ENCODE results near the gene PIEZO2.

Gene PIEZO2

GRCh38 chr18:11096839-11097750, 52.3 kb downstream of the PIEZO2 start:
- DNase-seq (ENCODE audit: low read depth in 1 of 2, low spot score in 1 of 2), result no peak
- no peak overlapping the region for H3K4me3 ChIP-seq (replicated peaks; ENCODE audit: insufficient read depth, low read length)
- TF ChIP-seq POLR2AphosphoS5 (IDR thresholded peaks at IDR 0.05; ENCODE audit: low read depth), result no peak
- TF ChIP-seq GABPA (IDR thresholded peaks at IDR 0.05; ENCODE audit: low read depth), result no peak
- TF ChIP-seq SPI1 (IDR thresholded peaks at IDR 0.05; ENCODE audit: borderline replicate concordance, low read depth), result no peak
- no peak for TF ChIP-seq REST (IDR thresholded peaks at IDR 0.05; ENCODE audit: insufficient replicate concordance, low read depth)
- no peak for TF ChIP-seq CTCF (IDR thresholded peaks at IDR 0.05; ENCODE audit: insufficient read depth, low read length)
- no peak overlapping the region for H3K27ac ChIP-seq (replicated peaks)
- no peaks in the 10 kb centered on the region for H3K27me3 ChIP-seq (ENCODE audit: insufficient read depth, poor library complexity, severe bottlenecking)

- TF ChIP-seq GABPA (IDR thresholded peaks at IDR 0.05; ENCODE audit: low read depth) (no peak), CTCF (IDR thresholded peaks at IDR 0.05; ENCODE audit: insufficient read depth, low read length) (no peak), REST (IDR thresholded peaks at IDR 0.05; ENCODE audit: insufficient replicate concordance, low read depth) (no peak), POLR2AphosphoS5 (IDR thresholded peaks at IDR 0.05; ENCODE audit: low read depth) (no peak), SPI1 (IDR thresholded peaks at IDR 0.05; ENCODE audit: borderline replicate concordance, low read depth) (no peak)
- Histone ChIP-seq H3K27me3 (ENCODE audit: insufficient read depth, poor library complexity, severe bottlenecking) (no peaks in the 10 kb centered on the region), H3K4me3 (replicated peaks; ENCODE audit: insufficient read depth, low read length) (no peak overlapping the region), H3K27ac (replicated peaks) (no peak overlapping the region)
- no peak for DNase-seq (ENCODE audit: low read depth in 1 of 2, low spot score in 1 of 2)
Observed at GRCh38 chr18:11096411-11096810, 53.0 kb downstream of the PIEZO2 start.

- TF ChIP-seq REST (IDR thresholded peaks at IDR 0.05; ENCODE audit: insufficient replicate concordance, low read depth) (no peak), CTCF (IDR thresholded peaks at IDR 0.05; ENCODE audit: insufficient read depth, low read length) (no peak), POLR2AphosphoS5 (IDR thresholded peaks at IDR 0.05; ENCODE audit: low read depth) (no peak), GABPA (IDR thresholded peaks at IDR 0.05; ENCODE audit: low read depth) (no peak), SPI1 (IDR thresholded peaks at IDR 0.05; ENCODE audit: borderline replicate concordance, low read depth) (no peak)
- no peak for DNase-seq (ENCODE audit: low read depth in 1 of 2, low spot score in 1 of 2)
- no peaks in the 10 kb centered on the region for H3K27me3 ChIP-seq (ENCODE audit: insufficient read depth, poor library complexity, severe bottlenecking)
- H3K27ac ChIP-seq (replicated peaks), result no peak overlapping the region
- H3K4me3 ChIP-seq (replicated peaks; ENCODE audit: insufficient read depth, low read length), result no peak overlapping the region
Observed at GRCh38 chr18:11095674-11096293, 53.6 kb downstream of the PIEZO2 start.
